Muscle layer of colon (tissue), 2 donors: ENCODE data around the gene APBA2.

Source experiments
- H3K27ac ChIP-seq: one replicate; pipeline ENCODE4 v1.7.0; 2013; ENCODE audit warnings: low read depth, mild to moderate bottlenecking, low read length, moderate library complexity
- H3K27me3 ChIP-seq, 2 donors: one replicate each; pipeline ENCODE4 v1.7.0; 2013; ENCODE audit warnings: low read length in 2 of 2, mild to moderate bottlenecking in 2 of 2; ENCODE audit not compliant: insufficient read depth in 2 of 2, control insufficient read depth in 1 of 2
- H3K36me3 ChIP-seq: one replicate; pipeline ENCODE4 v1.7.0; 2013; ENCODE audit warnings: mild to moderate bottlenecking, low read length; ENCODE audit not compliant: insufficient read depth
- H3K4me1 ChIP-seq: one replicate; pipeline ENCODE4 v1.7.0; 2013; ENCODE audit warnings: mild to moderate bottlenecking, low read length; ENCODE audit not compliant: insufficient read depth
- H3K4me3 ChIP-seq, 2 donors: one replicate each; pipeline ENCODE4 v1.7.0; 2013; ENCODE audit warnings: low read length in 2 of 2, low read depth in 1 of 2, mild to moderate bottlenecking in 1 of 2, moderate library complexity in 1 of 2
- H3K9ac ChIP-seq: one replicate; pipeline ENCODE4 v1.7.0; 2013; ENCODE audit warnings: low read length
- H3K9me3 ChIP-seq: one replicate; pipeline ENCODE4 v1.7.0; 2013; ENCODE audit warnings: mild to moderate bottlenecking, low read length
- donor health status: abdominal sarcoma.
- donor health status: Adenocarcinoma of cecum.

Gene APBA2

DNA sequence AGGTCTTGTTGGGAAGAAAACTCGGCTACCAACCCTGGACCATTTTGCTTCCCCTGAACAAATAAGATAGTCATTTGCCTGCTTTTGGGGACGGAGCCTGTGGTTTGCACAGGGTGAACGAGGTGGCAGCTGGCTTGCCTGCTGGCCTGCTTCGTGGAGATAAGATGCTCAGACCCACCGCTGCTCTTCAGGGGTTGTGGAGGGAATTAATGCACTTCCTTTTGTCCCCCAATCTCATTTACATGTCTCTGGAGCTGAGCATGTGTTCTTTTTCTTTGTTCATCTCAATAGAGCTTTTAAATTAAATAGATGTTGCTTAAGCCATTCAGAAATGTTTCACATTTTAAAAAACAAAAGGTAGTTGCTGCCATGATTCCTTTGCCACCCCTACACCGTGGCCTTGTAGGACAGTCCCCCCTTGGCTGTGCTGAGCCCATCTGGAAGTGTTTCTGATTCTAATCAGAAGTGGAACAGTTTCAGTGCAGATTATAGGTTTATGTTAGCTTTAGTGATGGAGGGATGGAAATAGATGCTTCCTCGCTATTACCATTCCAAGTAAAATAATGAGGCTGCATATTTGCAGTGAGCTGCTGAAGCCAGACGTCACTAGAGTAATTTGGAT, 25.6 kb downstream of the APBA2 start:
- H3K4me3 ChIP-seq, result no peak overlapping the region
- H3K27me3 ChIP-seq, result no peaks in the 10 kb centered on the region
- H3K36me3 ChIP-seq, result no peaks in the 10 kb centered on the region
- H3K27ac ChIP-seq, result no peak overlapping the region
- no peaks in the 10 kb centered on the region for H3K9me3 ChIP-seq
- H3K4me1 ChIP-seq, result no peaks in the 10 kb centered on the region
- H3K9ac ChIP-seq, result no peak overlapping the region

DNA sequence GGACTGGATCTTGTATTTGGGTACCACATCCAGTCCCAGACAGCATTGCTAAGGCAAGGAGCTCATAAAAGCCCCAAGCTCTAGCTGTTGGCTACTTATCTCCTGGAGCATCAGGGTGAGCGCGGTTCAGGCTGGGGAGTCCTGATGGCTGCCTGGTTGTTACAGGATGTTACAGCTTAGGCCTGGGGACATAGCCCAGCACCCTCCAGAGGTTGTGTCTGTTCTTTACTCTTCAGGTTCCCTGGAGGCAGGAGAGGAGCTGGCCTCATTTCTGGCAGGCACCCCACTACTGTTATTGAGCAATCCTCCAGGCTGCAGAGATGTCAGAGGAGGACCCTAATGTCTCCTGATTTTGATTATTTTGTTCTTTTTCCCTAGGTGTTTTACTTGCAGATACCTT, 26.6 kb downstream of the APBA2 start:
- no peak overlapping the region for H3K9ac ChIP-seq

GRCh38 chr15:28913171-28913765, 27.5 kb downstream of the APBA2 start:
- H3K27me3 ChIP-seq, result no peaks in the 10 kb centered on the region
- H3K9me3 ChIP-seq, result no peaks in the 10 kb centered on the region
- H3K36me3 ChIP-seq, result no peaks in the 10 kb centered on the region
- H3K27ac ChIP-seq, result no peak overlapping the region
- no peak overlapping the region for H3K4me3 ChIP-seq
- no peak overlapping the region for H3K9ac ChIP-seq
- H3K4me1 ChIP-seq, result no peaks in the 10 kb centered on the region

More for the DNA sequence above, 26.6 kb downstream of the APBA2 start:
- H3K27me3 ChIP-seq, result no peaks in the 10 kb centered on the region
- no peak overlapping the region for H3K4me3 ChIP-seq
- no peaks in the 10 kb centered on the region for H3K4me1 ChIP-seq
- H3K36me3 ChIP-seq, result no peaks in the 10 kb centered on the region
- H3K9me3 ChIP-seq, result no peaks in the 10 kb centered on the region
- no peak overlapping the region for H3K27ac ChIP-seq

DNA sequence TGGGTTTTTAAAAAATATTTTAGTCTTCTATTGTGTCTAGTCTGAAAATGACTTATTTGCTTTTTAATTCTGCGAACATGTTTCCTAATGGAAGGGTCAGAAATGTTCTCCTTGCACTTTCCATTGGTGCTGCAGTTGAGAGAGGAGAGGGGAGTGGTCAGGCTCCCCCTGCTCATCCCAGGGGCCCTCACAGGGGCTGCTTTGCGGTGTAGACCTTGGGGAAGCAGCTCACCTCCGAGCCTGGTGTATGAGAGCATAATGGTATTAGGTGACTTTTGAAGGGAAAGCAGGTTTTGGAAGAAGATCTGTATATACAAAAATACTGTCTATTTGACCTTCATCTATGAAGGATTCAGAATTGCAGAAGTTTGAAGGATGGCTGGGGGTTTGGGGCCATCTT, 28.3 kb downstream of the APBA2 start:
- Histone ChIP-seq H3K4me3 (no peak overlapping the region), H3K36me3 (no peaks in the 10 kb centered on the region), H3K9ac (no peak overlapping the region), H3K27ac (no peak overlapping the region), H3K27me3 (no peaks in the 10 kb centered on the region), H3K4me1 (no peaks in the 10 kb centered on the region), H3K9me3 (no peaks in the 10 kb centered on the region)

GRCh38 chr15:28914483-28915023, 28.8 kb downstream of the APBA2 start:
- no peak overlapping the region for H3K27ac ChIP-seq
- no peak overlapping the region for H3K9ac ChIP-seq
- H3K27me3 ChIP-seq, result no peaks in the 10 kb centered on the region
- H3K9me3 ChIP-seq, result no peaks in the 10 kb centered on the region
- no peak overlapping the region for H3K4me3 ChIP-seq
- H3K4me1 ChIP-seq, result no peaks in the 10 kb centered on the region
- no peaks in the 10 kb centered on the region for H3K36me3 ChIP-seq

GRCh38 chr15:28915041-28915810, 29.5 kb downstream of the APBA2 start:
- Histone ChIP-seq H3K9ac (no peak overlapping the region), H3K36me3 (no peaks in the 10 kb centered on the region), H3K4me1 (no peaks in the 10 kb centered on the region), H3K4me3 (no peak overlapping the region), H3K27ac (no peak overlapping the region), H3K9me3 (no peaks in the 10 kb centered on the region), H3K27me3 (no peaks in the 10 kb centered on the region)

- H3K4me3 ChIP-seq, result no peak overlapping the region
- H3K9ac ChIP-seq, result no peak overlapping the region
- no peaks in the 10 kb centered on the region for H3K4me1 ChIP-seq
- no peaks in the 10 kb centered on the region for H3K36me3 ChIP-seq
- H3K27ac ChIP-seq, result no peak overlapping the region
- no peaks in the 10 kb centered on the region for H3K9me3 ChIP-seq
- H3K27me3 ChIP-seq, result no peaks in the 10 kb centered on the region
Measured at GRCh38 chr15:28915935-28916334, 30.2 kb downstream of the APBA2 start.

GRCh38 chr15:28917791-28918140, 32.0 kb downstream of the APBA2 start:
- Histone ChIP-seq H3K27ac (no peak overlapping the region), H3K27me3 (no peaks in the 10 kb centered on the region), H3K4me1 (no peaks in the 10 kb centered on the region), H3K9ac (no peak overlapping the region), H3K36me3 (no peaks in the 10 kb centered on the region), H3K4me3 (no peak overlapping the region), H3K9me3 (no peaks in the 10 kb centered on the region)

DNA sequence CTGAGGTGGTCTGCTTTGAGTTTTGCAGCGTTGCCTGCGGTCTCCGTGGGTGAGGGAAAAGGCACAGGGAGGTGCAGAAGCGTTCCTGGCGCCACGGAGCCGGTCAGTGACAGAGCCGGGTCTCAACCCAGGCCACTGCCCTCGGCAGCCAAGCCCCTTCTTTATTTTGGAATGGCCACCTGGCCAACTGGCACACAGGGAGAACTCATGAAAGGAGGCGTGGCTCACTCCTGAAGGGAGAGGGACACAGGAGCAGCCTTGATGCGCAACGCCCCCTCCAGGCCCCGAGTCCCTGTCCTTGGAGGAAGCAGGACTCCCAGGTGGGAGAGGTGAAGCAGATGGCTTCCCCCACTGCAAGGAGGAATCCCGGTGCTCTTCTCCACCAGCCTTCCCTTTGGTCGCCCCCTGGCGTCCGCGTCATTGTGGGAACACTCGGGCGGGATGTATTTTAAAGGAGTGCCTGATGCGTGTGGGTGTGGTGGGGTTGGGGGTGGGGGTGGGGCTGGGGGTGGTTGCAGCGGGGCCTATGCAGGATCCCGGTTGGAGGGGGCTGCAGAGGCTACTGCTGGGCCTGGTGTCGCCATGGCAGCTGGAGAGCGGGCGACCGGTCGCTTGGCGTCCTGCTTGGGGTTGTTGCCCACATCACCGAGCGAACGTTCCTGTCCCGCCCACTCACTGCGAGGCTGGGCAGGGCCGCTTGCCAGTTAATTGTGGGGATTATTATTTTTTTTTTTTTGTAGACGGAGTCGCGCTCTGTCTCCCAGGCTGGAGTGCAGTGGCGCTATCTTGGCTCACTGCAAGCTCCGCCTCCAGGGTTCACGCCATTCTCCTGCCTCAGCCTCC, 32.6 kb downstream of the APBA2 start:
- H3K4me3 ChIP-seq, result no peak overlapping the region

GRCh38 chr15:28919201-28919635, 33.4 kb downstream of the APBA2 start:
- no peak overlapping the region for H3K4me3 ChIP-seq
- no peaks in the 10 kb centered on the region for H3K27me3 ChIP-seq
- H3K4me1 ChIP-seq, result no peaks in the 10 kb centered on the region
- no peak overlapping the region for H3K27ac ChIP-seq
- no peaks in the 10 kb centered on the region for H3K36me3 ChIP-seq
- no peaks in the 10 kb centered on the region for H3K9me3 ChIP-seq
- no peak overlapping the region for H3K9ac ChIP-seq

More for the DNA sequence above, 32.6 kb downstream of the APBA2 start:
- Histone ChIP-seq H3K36me3 (no peaks in the 10 kb centered on the region), H3K27me3 (no peaks in the 10 kb centered on the region), H3K4me1 (no peaks in the 10 kb centered on the region), H3K27ac (no peak overlapping the region), H3K9me3 (no peaks in the 10 kb centered on the region), H3K9ac (no peak overlapping the region)
